GM12878 (cell line): ENCODE measurements around the gene RERE. TPM values are rescaled to one million over a fixed set of nuclear protein-coding genes. Genes with fewer than 3 reads are reported as not detected.

Experiments used
- ATAC-seq: fragments of 200-7000 bp; cut with Tn5 transposase; 3 replicates; pipeline ENCODE4 v1.9.1; 2020; ENCODE audit warnings: mild to moderate bottlenecking, moderate library complexity
- BruUV-seq: library from RNA; stranded (reverse); fragments of 400-500 nt; replicated peaks from 2 replicates; lab custom pipeline; 2021; lab: Mats Ljungman, UMichigan
- CTCF ChIA-PET: fragments of 300-600 bp; sonication (Branson Sonifier 250); formaldehyde crosslinking; extraction: SDS; loops from one replicate; lab custom pipeline; 2021; ENCODE audit warnings: inconsistent platforms; lab: Yijun Ruan, JAX
- POLR2A ChIA-PET: fragments of 350-600 bp; formaldehyde crosslinking; extraction: SDS; loops from one replicate; lab custom pipeline; 2021; ENCODE audit warnings: inconsistent platforms; lab: Charles Lee
- RAD21 ChIA-PET: fragments of 300-600 bp; sonication (Branson Sonifier 250); formaldehyde crosslinking; loops from one replicate; lab custom pipeline; 2023; ENCODE audit warnings: antibody characterized with exemption; ENCODE audit not compliant: unreplicated experiment; lab: Charles Lee
- SMC1A ChIA-PET: fragments of 300-600 bp; sonication (Branson Sonifier 250); formaldehyde crosslinking; loops from one replicate; lab custom pipeline; 2023; ENCODE audit not compliant: unreplicated experiment, uncharacterized antibody; lab: Charles Lee
- DNase-seq: peaks from one replicate; pipeline ENCODE4 v3.0.0-alpha.2; 2011; ENCODE audit warnings: low read depth, low spot score
- FAIRE-seq: peaks from 3 replicates; lab custom pipeline; 2011; peaks lifted over from hg19 to GRCh38; lab: Jason Lieb, UNC
- H2AFZ ChIP-seq: 2 replicates; pipeline ENCODE4 v1.6.0; 2011; ENCODE audit warnings: low read depth, low read length, control low read depth; ENCODE audit not compliant: control insufficient read depth
- H3K27ac ChIP-seq: 2 replicates; pipeline ENCODE4 v1.5.1; 2011; ENCODE audit warnings: control low read depth; ENCODE audit not compliant: control insufficient read depth, insufficient read depth
- H3K27me3 ChIP-seq, 2 experiments: replicated peaks in 1 of 2; 2 replicates each; pipeline versions ENCODE4 v1.6.0 to v1.6.1; 2011; ENCODE audit warnings: low read length in 1 of 2; ENCODE audit not compliant: control insufficient read depth in 2 of 2, insufficient read depth in 2 of 2
- H3K36me3 ChIP-seq, 2 experiments: 2 replicates each; pipeline ENCODE4 v1.5.1; 2011; ENCODE audit warnings: low read length in 1 of 2; ENCODE audit not compliant: control insufficient read depth in 2 of 2, insufficient read depth in 2 of 2
- H3K4me1 ChIP-seq: 2 replicates; pipeline ENCODE4 v1.6.1; 2011; ENCODE audit warnings: mild to moderate bottlenecking, low read length, moderate library complexity, mixed read lengths; ENCODE audit not compliant: control insufficient read depth, insufficient read depth
- H3K4me2 ChIP-seq: 2 replicates; pipeline ENCODE4 v1.6.0; 2011; ENCODE audit warnings: control low read depth; ENCODE audit not compliant: control insufficient read depth, insufficient read depth
- H3K4me3 ChIP-seq: fragments of 200-600 bp; sonication (generic); 2 replicates; pipeline ENCODE4 v1.5.1; 2016
- H3K79me2 ChIP-seq: 2 replicates; pipeline ENCODE4 v1.6.0; 2011; ENCODE audit warnings: low read length; ENCODE audit not compliant: control insufficient read depth, insufficient read depth
- H3K9ac ChIP-seq: 2 replicates; pipeline ENCODE4 v1.8.0; 2011; ENCODE audit warnings: low read length, control low read depth, mixed read lengths; ENCODE audit not compliant: control insufficient read depth, insufficient read depth
- H3K9me3 ChIP-seq: replicated peaks from 3 replicates; pipeline ENCODE4 v1.5.1; 2011; ENCODE audit warnings: mild to moderate bottlenecking, low read length; ENCODE audit not compliant: control insufficient read depth, insufficient read depth
- H4K20me1 ChIP-seq: 2 replicates; pipeline ENCODE4 v1.6.0; 2011; ENCODE audit not compliant: control insufficient read depth, insufficient read depth
- ATF7 ChIP-seq: fragments of 450-650 bp; IDR thresholded peaks from 2 replicates; pipeline ENCODE4 v1.6.1; 2016; ENCODE audit warnings: low read depth, mild to moderate bottlenecking
- CBX3 ChIP-seq: fragments of 200-600 bp; sonication (generic); IDR thresholded peaks from 2 replicates; pipeline ENCODE4 v1.6.1; 2016; ENCODE audit warnings: low read depth, borderline replicate concordance
- ESRRA ChIP-seq: IDR thresholded peaks from 2 replicates; pipeline ENCODE4 v1.6.1; 2012; ENCODE audit warnings: mild to moderate bottlenecking, low read length, improper control_type of control experiment
- HDAC6 ChIP-seq: fragments of 200-600 bp; sonication (generic); IDR thresholded peaks from one replicate; pipeline ENCODE4 v1.8.0; 2017; ENCODE audit warnings: antibody characterized with exemption; ENCODE audit not compliant: unreplicated experiment
- IRF5 ChIP-seq: fragments of 450-650 bp; IDR thresholded peaks from 2 replicates; pipeline ENCODE4 v1.6.1; 2017; ENCODE audit warnings: borderline replicate concordance
- NBN ChIP-seq: fragments of 450-650 bp; IDR thresholded peaks from 2 replicates; pipeline ENCODE4 v1.6.1; 2016
- POLR2AphosphoS5 ChIP-seq: IDR thresholded peaks from 2 replicates; pipeline ENCODE4 v1.6.1; 2011; ENCODE audit warnings: mild to moderate bottlenecking, low read length, inconsistent platforms
- SIX5 ChIP-seq: IDR thresholded peaks from 2 replicates; pipeline ENCODE4 v1.6.1; 2011; ENCODE audit warnings: mild to moderate bottlenecking, low read depth, low read length, moderate library complexity; ENCODE audit not compliant: severe bottlenecking
- SREBF2 ChIP-seq: IDR thresholded peaks from 2 replicates; pipeline ENCODE4 v1.6.1; 2012; ENCODE audit warnings: mild to moderate bottlenecking, low read length
- TCF3 ChIP-seq: IDR thresholded peaks from 2 replicates; pipeline ENCODE4 v1.6.1; 2012; ENCODE audit warnings: low read depth, mild to moderate bottlenecking, low read length, borderline replicate concordance; ENCODE audit not compliant: insufficient read depth
- WRNIP1 ChIP-seq: IDR thresholded peaks from 2 replicates; pipeline ENCODE4 v1.6.1; 2011; ENCODE audit warnings: low read depth, low read length, improper control_type of control experiment, borderline replicate concordance
- ZBTB11 ChIP-seq: fragments of 450-650 bp; formaldehyde crosslinking; IDR thresholded peaks from 2 replicates; pipeline ENCODE4 v1.5.0; 2022; ENCODE audit warnings: mild to moderate bottlenecking, missing genetic modification characterization
- ZNF274 ChIP-seq: IDR thresholded peaks from one replicate; pipeline ENCODE4 v1.8.0; 2011; ENCODE audit not compliant: insufficient read length, insufficient read depth
- ZNF687 ChIP-seq: fragments of 450-650 bp; IDR thresholded peaks from 2 replicates; pipeline ENCODE4 v1.6.1; 2017; ENCODE audit warnings: mild to moderate bottlenecking, moderate library complexity
- WGBS: methylation state at CpG from one replicate; pipeline ENCODE4 v1.1.6; 2016; ENCODE audit warnings: low lambda C conversion rate; ENCODE audit not compliant: insufficient replicate concordance, insufficient coverage; ENCODE audit errors: missing lambda C conversion rate; 5-methylcytosine and 5-hydroxymethylcytosine counted together
- in situ Hi-C: fragments of 300-500 bp; cut with MboI; formaldehyde crosslinking; loops from 9 replicates; pipeline ENCODE4 v1.14.3; 2018; ENCODE audit warnings: mixed read lengths
- intact Hi-C: fragments of 100-400 bp; cut with micrococcal nuclease; formaldehyde crosslinking; loops from one replicate; pipeline ENCODE4 v1.14.2; 2022; ENCODE audit not compliant: unreplicated experiment
- polyA plus RNA-seq, 11 experiments: library from polyadenylated mRNA; depleted of rRNA in 4 of 11; unstranded in 6 of 11; stranded (reverse) in 5 of 11; fragments of >200 nt; fragmentation: Nextera tagmentation in 4 of 11; fragmentation: Illumina TruSeq in 1 of 11; extraction: Ambion mirVana in 4 of 11; extraction: Trizol in 1 of 11; gene quantifications; 1 replicate in 1 of 11; 2 replicates in 10 of 11; pipeline versions ENCODE4 v1.2.1 to v1.2.3, GENCODE V29; 2011 to 2016; ENCODE audit warnings: inconsistent platforms in 2 of 11, missing spikeins in 2 of 11, low read depth in 1 of 11
- total RNA-seq, 4 experiments: library from RNA; depleted of rRNA in 3 of 4; stranded (reverse); fragments of >200 nt in 3 of 4; fragmentation: Illumina TruSeq in 1 of 4; extraction: Trizol in 1 of 4; gene quantifications; 2 replicates each; pipeline versions ENCODE4 v1.2.1 to v1.2.3, GENCODE V29; 2013 to 2021

Gene RERE
- total and polyA plus RNA-seq, 10 of the 15 experiments (the other 5 are each of a cell fraction or from before 2014, with no cell fraction given) = 5.2 to 60.5 (median 20.2) TPM

- no peak overlapping the region for H3K4me2 ChIP-seq
- peaks cover 2 to 8% of the 10 kb centered on the region in 2 experiments for H3K36me3 ChIP-seq
- no peaks in the 10 kb centered on the region; the same call in 1 of the 2 replicates for H4K20me1 ChIP-seq
- ChIA-PET RAD21 (interaction anchor here (0.6 to 1.7 kb wide), 3 partner anchors 13 to 33 kb away, joined by 3 to 4 read pairs (median 3); no protein-coding TSS in a partner anchor), POLR2A (no interaction called here), CTCF (interaction anchor here (0.9 to 1.4 kb wide), 4 partner anchors 8 to 40 kb away, joined by 3 to 4 read pairs (median 3); no protein-coding TSS in a partner anchor), SMC1A (interaction anchor here (0.7 to 2.6 kb wide), 7 partner anchors 8 to 388 kb away, joined by 3 to 13 read pairs (median 5); no protein-coding TSS in a partner anchor)
- H3K27ac ChIP-seq = no peak overlapping the region
- H3K27me3 ChIP-seq = no peaks in the 10 kb centered on the region
- H3K79me2 ChIP-seq = no peaks in the 10 kb centered on the region
- H3K9ac ChIP-seq = no peak overlapping the region
- DNase-seq = no peak
- in situ Hi-C loops (no loop called here), intact Hi-C loops (no loop called here)
- H3K9me3 ChIP-seq = no peaks in the 10 kb centered on the region
- 98% methylated on average over 5 of the region's 5 CpGs for WGBS
- no TSS peak for BruUV-seq
- H3K4me1 ChIP-seq = peaks cover 10% of the 10 kb centered on the region
- no peak overlapping the region for H2AFZ ChIP-seq
- H3K4me3 ChIP-seq = no peak overlapping the region
- no peak for FAIRE-seq
- no peak for ATAC-seq
- TF ChIP-seq ZNF274 = no peak
- TF ChIP-seq IRF5 = no peak
- no peak for TF ChIP-seq SREBF2
- no peak for TF ChIP-seq TCF3
- no peak for TF ChIP-seq WRNIP1
- no peak for TF ChIP-seq SIX5
- TF ChIP-seq ESRRA = no peak
- no peak for TF ChIP-seq CBX3
- no peak for TF ChIP-seq ZNF687
- TF ChIP-seq HDAC6 = no peak
- TF ChIP-seq ATF7 = no peak
- no peak for TF ChIP-seq POLR2AphosphoS5
- TF ChIP-seq ZBTB11 (CRISPR knock-in tag) = no peak
- no peak for TF ChIP-seq NBN
Observed at GRCh38 chr1:8460784-8461183, 356.7 kb downstream of the RERE start.
